ENCODE data around the gene PJVK. TPM values are rescaled to one million over a fixed set of nuclear protein-coding genes. Genes with fewer than 3 reads are reported as not detected.

Gene PJVK
- total and polyA plus RNA-seq, 9 of the 15 experiments (the other 6 are each of a cell fraction or from before 2014, with no cell fraction given) = 0.11 to 1.5 (median 0.73) TPM

DNA sequence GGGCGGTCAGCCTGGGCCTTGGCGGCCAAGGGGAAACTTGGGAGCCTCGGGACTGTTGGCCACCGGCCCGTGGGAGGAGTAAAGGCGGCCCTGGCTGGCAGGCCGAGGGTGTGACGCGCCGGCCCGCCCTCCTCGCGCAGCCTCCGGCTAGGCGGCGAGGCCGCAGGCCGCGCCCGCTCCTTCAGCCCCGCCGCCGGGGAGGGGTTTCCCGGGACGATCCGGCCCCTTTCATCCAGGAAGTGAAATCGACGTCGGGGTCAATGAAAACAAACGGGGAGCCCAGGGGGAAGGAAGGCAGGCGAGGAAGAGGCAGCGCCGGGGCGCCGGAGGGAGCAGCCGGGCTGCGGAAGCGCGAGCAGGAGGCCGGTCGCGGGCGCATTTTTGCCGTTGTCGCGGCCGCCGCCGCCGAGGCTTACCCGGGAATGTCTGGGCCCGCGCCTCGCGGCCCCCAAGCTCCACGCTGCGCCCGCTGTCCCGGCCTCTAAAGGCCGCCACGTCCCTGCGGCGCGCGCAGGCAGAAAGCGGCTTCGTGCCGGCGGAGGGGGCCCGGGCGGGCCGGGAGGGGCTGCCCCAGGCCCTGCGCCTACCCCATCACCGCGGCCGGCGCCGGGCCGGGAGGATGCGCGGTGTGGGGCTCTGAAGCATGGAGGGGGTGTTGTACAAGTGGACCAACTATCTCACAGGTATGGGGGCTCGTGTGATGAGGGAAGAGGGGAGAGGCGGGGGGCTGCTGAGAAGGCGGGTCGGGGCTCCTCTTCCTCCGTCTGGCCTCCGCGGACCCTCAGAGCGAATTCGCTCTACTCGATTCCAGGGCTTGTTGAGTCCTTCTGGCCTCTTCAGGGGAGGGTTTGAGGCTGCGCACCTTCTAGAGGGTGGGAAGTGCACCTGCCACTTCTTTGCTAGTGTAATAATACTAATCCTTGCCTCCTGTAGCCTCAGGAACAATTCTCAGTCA, 29.3 kb downstream of the PJVK start, which contains the start of gene PLEKHA3 (continued):
- TF ChIP-seq E2F8 (IDR thresholded peaks at IDR 0.05; ENCODE audit: low read depth, partially characterized antibody) (no peak), TAF1 (IDR thresholded peaks at IDR 0.05; ENCODE audit: control insufficient read depth, extremely low read depth, insufficient read depth, low read length, severe bottlenecking) (peak; percentile 73), POLR2G (IDR thresholded peaks at IDR 0.05; ENCODE audit: low read depth, low read length) (peak; percentile 93), PHF20 (IDR thresholded peaks at IDR 0.05; ENCODE audit: partially characterized antibody) (peak; percentile 73), MBD2 (IDR thresholded peaks at IDR 0.05; ENCODE audit: borderline replicate concordance, low read depth) (peak; percentile 31; the same call in 1 of the 2 replicates), ERF (CRISPR knock-in tag; IDR thresholded peaks at IDR 0.05) (no peak), CREM (IDR thresholded peaks at IDR 0.05; ENCODE audit: low read depth) (peak; percentile 87), RBFOX2 (IDR thresholded peaks at IDR 0.05; ENCODE audit: low read depth, low read length) (peak; percentile 94), YY1 (IDR thresholded peaks at IDR 0.05; ENCODE audit: borderline replicate concordance in 1 of 3, control insufficient read depth in 1 of 3, extremely low read depth in 1 of 3, insufficient read depth in 3 of 3, insufficient read length in 1 of 3, insufficient replicate concordance in 2 of 3, low read depth in 1 of 3, low read length in 2 of 3) (peak in 2 of 3 experiments; percentile 43 to 58), CREB1 (IDR thresholded peaks at IDR 0.05) (peak; percentile 78), CREB1 (CRISPR knock-in tag; IDR thresholded peaks at IDR 0.05) (peak; percentile 69), NUFIP1 (IDR thresholded peaks at IDR 0.05; ENCODE audit: partially characterized antibody) (no peak), JUND (IDR thresholded peaks at IDR 0.05; ENCODE audit: borderline replicate concordance, low read depth, low read length) (peak; percentile 30; the same call in 1 of the 2 replicates), JUND (tag; IDR thresholded peaks at IDR 0.05; ENCODE audit: borderline replicate concordance, low read depth, low read length) (no peak; the same call in 2 of the 3 replicates), THAP7 (CRISPR knock-in tag; IDR thresholded peaks at IDR 0.05) (0 out of 2 replicates have a peak, but pooled peaks have one; percentile 50), POLR2H (tag; IDR thresholded peaks at IDR 0.05; ENCODE audit: low read depth) (peak; percentile 58), HDAC6 (IDR thresholded peaks at IDR 0.05; ENCODE audit: low read depth, low read length) (no peak), NR2C2 (CRISPR knock-in tag; IDR thresholded peaks at IDR 0.05) (peak; percentile 50; the same call in 1 of the 2 replicates), NR2C2 (tag; IDR thresholded peaks at IDR 0.05) (peak; percentile 98), NRF1 (conservative IDR thresholded peaks at IDR 0.05 in 1 of 2, IDR thresholded peaks at IDR 0.05 in 1 of 2) (peak; percentile 94)

Measured in K562 (cell line).